WTC11 (cell line): Measurements from ENCODE around the gene ST6GALNAC1.

ENCODE experiments used
- ARID4B ChIP-seq: sonication (generic); formaldehyde crosslinking; IDR thresholded peaks from 2 replicates; pipeline ENCODE4 v1.8.0; 2023; ENCODE audit warnings: missing genetic modification reagents, mild to moderate bottlenecking, borderline replicate concordance
- E2F5 ChIP-seq: sonication (generic); formaldehyde crosslinking; IDR thresholded peaks from 2 replicates; pipeline ENCODE4 v1.8.1; 2022; ENCODE audit warnings: mild to moderate bottlenecking, moderate library complexity, missing genetic modification reagents

GRCh38 chr17:76685846-76686245, 42.3 kb upstream of the ST6GALNAC1 start:
- TF ChIP-seq E2F5 (CRISPR knock-in tag) (no peak), ARID4B (CRISPR knock-in tag) (no peak)
